Smooth muscle cell of the umbilical artery (primary cell): ENCODE data around the gene KSR2. TPM values are rescaled to one million over a fixed set of nuclear protein-coding genes. Genes with fewer than 3 reads are reported as not detected.

ENCODE experiments used
- total RNA-seq: library from RNA; depleted of rRNA; stranded (reverse); fragments of >200 nt; gene quantifications from 2 replicates; pipeline ENCODE4 v1.2.3, GENCODE V29; 2014

KSR2 gene
- total RNA-seq, result under 0.01 TPM in 2 replicates

DNA sequence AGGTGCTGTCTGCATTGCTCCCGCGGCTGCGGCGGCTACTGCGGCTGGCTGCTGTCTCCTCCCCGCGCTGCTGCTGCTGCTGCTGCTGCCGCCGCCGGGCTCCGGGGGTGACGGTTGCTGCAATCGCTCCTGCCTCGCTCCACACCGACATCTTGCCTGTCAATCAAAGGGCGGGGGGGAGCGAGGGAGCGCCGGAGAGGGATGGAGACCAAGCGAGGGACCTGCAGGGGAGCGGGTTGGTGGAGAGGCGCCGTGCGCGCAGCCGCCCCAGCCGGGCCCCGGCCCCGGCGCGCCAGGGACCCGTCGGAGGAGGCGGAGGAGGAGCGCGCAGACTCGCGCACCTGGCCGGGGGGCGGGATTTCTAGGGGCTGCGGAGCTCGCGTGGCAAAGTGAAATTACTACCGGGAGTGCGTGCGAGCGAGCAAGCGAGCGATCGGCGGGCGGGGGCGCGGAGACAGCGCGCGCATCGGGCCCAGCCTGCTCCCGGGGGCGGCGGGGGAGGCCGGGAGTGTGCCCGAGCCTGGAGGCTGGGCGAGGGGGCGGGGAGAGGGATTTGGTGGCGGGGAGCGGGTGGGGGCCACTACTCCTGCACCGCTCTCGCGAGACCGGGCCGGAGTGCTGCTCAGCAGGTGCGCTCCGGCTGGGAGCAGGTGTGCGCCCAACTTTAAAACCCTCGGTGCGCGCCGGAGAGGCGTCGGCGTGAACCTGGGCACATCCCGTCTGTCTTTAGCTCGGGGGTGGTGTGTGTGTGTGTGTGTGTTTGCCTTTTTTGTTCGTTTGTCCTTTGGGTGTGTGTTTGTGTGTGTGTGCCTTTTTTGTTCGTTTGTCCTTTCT, at the start of gene KSR2:
Gene KSR2, minus strand, starts transcription at position 165 of the 834 bp plus-strand sequence. CDS start 735 bp downstream, outside the sequence.

DNA sequence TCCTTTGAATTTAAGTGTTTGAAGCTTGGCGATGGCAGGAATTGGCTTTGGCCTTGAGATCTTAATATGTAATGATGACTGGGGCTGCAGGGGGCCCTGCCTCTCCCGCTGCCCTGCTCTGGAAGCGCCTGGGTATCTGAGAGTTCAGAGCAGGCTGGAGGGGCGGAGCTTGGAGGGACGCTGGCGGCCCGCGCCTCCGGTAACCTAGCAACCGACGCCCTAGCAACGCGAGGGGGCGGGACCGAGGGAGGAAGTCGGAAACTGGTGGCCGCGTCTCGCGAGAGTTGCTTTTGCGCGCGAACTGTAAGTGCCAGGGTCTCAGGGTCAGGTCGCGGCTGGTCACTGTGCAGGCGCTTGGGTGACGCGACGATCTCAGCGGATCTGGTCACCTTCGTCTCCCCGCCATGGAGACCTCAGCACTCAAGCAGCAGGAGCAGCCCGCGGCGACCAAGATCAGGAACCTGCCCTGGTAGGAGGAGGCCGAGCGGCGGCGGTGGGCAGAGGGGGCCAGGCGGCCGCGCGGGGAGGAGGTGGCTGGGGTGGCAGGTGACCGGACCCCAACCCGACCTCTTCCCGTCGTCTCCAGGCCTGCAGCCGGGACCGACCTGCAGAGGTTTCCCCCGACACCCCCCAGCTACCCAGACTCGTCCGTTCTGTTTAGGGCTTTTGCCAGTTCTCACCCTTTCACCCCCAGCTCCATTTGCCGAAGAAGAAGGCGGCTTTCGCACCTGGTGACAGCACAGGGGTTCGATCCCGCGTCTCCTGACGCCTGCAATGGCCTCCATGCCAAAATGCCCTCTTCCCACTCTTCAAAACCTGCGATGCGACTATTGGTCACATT, 47.9 kb upstream of the KSR2 start, which contains the start of gene RFC5:
Gene RFC5, plus strand, starts transcription at position 280 of the 841 bp plus-strand sequence. Its CDS starts 125 bp downstream, at position 405.

Other genes with a start within 250 kb of the KSR2 start
- gene RFC5, start 47.7 kb upstream of the KSR2 start, total RNA-seq, result 5.0 and 11.5 TPM in 2 replicates
- gene WSB2, start 92.2 kb upstream of the KSR2 start, total RNA-seq, result 124 and 174 TPM in 2 replicates
- 8.9 and 16.9 TPM in 2 replicates for gene VSIG10, start 135.0 kb upstream of the KSR2 start, total RNA-seq
- 162 and 173 TPM in 2 replicates for gene PEBP1, start 167.1 kb upstream of the KSR2 start, total RNA-seq